SK-N-SH (cell line): ENCODE data around the gene P2RY6.

Experiments used
- CTCF ChIP-seq: fragments of 200-600 bp; sonication (generic); IDR thresholded peaks from 2 replicates; pipeline ENCODE4 v1.6.1; 2017; ENCODE audit warnings: antibody characterized with exemption, mild to moderate bottlenecking, moderate library complexity
- FOXJ3 ChIP-seq: sonication (generic); formaldehyde crosslinking; IDR thresholded peaks from 2 replicates; pipeline ENCODE4 v1.5.1; 2020; ENCODE audit warnings: mild to moderate bottlenecking, missing genetic modification reagents
- GABPA ChIP-seq: IDR thresholded peaks from 2 replicates; pipeline ENCODE4 v1.4.0; 2012; ENCODE audit warnings: low read depth, mild to moderate bottlenecking
- JUND ChIP-seq: IDR thresholded peaks from 2 replicates; pipeline ENCODE4 v1.4.0; 2012
- RAD21 ChIP-seq: IDR thresholded peaks from 2 replicates; pipeline ENCODE4 v1.6.1; 2012; ENCODE audit warnings: mild to moderate bottlenecking, low read length
- USF2 ChIP-seq: fragments of 150-350 bp; IDR thresholded peaks from 2 replicates; pipeline ENCODE4 v1.6.1; 2017; ENCODE audit warnings: antibody characterized with exemption, low read length, low read depth, borderline replicate concordance

- no peak for TF ChIP-seq CTCF
- no peak for TF ChIP-seq JUND
- TF ChIP-seq RAD21, result no peak
- TF ChIP-seq GABPA, result no peak
- TF ChIP-seq FOXJ3 (CRISPR knock-in tag), result no peak
- TF ChIP-seq USF2, result no peak
These were observed 38.7 kb downstream of the P2RY6 start for GRCh38 chr11:73310661-73311393.
